Neural cell (in vitro differentiated cells): ENCODE measurements around the gene SDK1.

ENCODE experiments used
- EP300 ChIP-seq: fragments of 450-650 bp; conservative IDR thresholded peaks from 2 replicates; pipeline ENCODE4 v1.6.1; 2014; ENCODE audit warnings: antibody characterized with exemption, mild to moderate bottlenecking, moderate library complexity; ENCODE audit not compliant: poor library complexity, severe bottlenecking
- EZH2 ChIP-seq: fragments of 200-600, 300-800 bp; shearing (Covaris generic), sonication (generic); IDR thresholded peaks from 2 replicates; pipeline ENCODE4 v1.6.1; 2014; ENCODE audit warnings: antibody characterized with exemption, low read length, borderline replicate concordance, mild to moderate bottlenecking; ENCODE audit not compliant: insufficient read depth, poor library complexity, severe bottlenecking
- MXI1 ChIP-seq: fragments of 450-650 bp; conservative IDR thresholded peaks from 2 replicates; pipeline ENCODE4 v1.6.1; 2014; ENCODE audit warnings: antibody characterized with exemption, mild to moderate bottlenecking; ENCODE audit not compliant: poor library complexity, severe bottlenecking
- POLR2AphosphoS5 ChIP-seq: IDR thresholded peaks from 2 replicates; pipeline ENCODE4 v1.6.1; 2012
- REST ChIP-seq: IDR thresholded peaks from 2 replicates; pipeline ENCODE4 v1.6.1; 2012; ENCODE audit warnings: borderline replicate concordance
- SMC3 ChIP-seq: fragments of 450-650 bp; conservative IDR thresholded peaks from 2 replicates; pipeline ENCODE4 v1.6.1; 2014; ENCODE audit warnings: antibody characterized with exemption, mild to moderate bottlenecking, moderate library complexity; ENCODE audit not compliant: poor library complexity
- TF ChIP-seq, protein P1 (sequence below): fragments of 450-650 bp; IDR thresholded peaks from 2 replicates; pipeline ENCODE4 v1.5.1; 2014; ENCODE audit warnings: antibody characterized with exemption, mild to moderate bottlenecking, moderate library complexity; ENCODE audit not compliant: poor library complexity, severe bottlenecking

DNA sequence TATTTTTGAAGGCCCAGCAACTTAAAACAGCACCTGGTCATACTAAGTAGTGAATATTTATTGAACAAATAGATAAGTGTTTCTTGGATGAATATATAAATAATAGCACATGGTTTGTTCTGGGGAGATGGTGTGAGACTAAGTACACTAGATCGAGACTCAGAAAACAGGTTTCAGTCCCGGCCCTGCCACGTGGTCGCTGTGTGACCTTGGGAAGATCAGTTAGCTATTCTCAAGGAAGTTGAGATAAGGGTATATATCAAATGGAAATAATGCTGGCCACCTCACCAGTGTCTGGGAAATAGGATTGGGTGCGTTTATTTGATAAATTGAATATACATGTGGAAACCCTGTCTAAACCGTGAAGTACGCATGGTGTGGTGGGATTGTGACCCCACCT, 354.6 kb downstream of the SDK1 start:
- TF ChIP-seq, protein P1, sequence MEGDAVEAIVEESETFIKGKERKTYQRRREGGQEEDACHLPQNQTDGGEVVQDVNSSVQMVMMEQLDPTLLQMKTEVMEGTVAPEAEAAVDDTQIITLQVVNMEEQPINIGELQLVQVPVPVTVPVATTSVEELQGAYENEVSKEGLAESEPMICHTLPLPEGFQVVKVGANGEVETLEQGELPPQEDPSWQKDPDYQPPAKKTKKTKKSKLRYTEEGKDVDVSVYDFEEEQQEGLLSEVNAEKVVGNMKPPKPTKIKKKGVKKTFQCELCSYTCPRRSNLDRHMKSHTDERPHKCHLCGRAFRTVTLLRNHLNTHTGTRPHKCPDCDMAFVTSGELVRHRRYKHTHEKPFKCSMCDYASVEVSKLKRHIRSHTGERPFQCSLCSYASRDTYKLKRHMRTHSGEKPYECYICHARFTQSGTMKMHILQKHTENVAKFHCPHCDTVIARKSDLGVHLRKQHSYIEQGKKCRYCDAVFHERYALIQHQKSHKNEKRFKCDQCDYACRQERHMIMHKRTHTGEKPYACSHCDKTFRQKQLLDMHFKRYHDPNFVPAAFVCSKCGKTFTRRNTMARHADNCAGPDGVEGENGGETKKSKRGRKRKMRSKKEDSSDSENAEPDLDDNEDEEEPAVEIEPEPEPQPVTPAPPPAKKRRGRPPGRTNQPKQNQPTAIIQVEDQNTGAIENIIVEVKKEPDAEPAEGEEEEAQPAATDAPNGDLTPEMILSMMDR, result no peak
- no peak for TF ChIP-seq EP300
- TF ChIP-seq REST, result no peak
- no peak for TF ChIP-seq SMC3
- no peak for TF ChIP-seq MXI1
- TF ChIP-seq EZH2, result no peak
- TF ChIP-seq POLR2AphosphoS5, result no peak
